Heart left ventricle (tissue), 13 donors: Measurements from ENCODE around the gene EP400.

Source experiments
- CTCF ChIP-seq, 12 donors: fragments of 200-600 bp; sonication (generic) in 4 of 12; IDR thresholded peaks; one replicate each; pipeline versions ENCODE4 v1.5.0 to v1.8.0; 2018 to 2022; ENCODE audit warnings: antibody characterized with exemption in 12 of 12, mild to moderate bottlenecking in 5 of 12
- POLR2A ChIP-seq, 2 donors: fragments of 450-650 bp; IDR thresholded peaks; one replicate each; pipeline ENCODE4 v1.6.1; 2017; ENCODE audit warnings: antibody characterized with exemption in 2 of 2, mild to moderate bottlenecking in 2 of 2, moderate library complexity in 2 of 2
- donor health status: ischemic (EF 13 %, LVEDD 7.1; RV severe dilation, severe dysfunction).
- donor health status: DM: no; HTN: yes; CAD: no.
- donor health status: DM: no; HTN: no; CAD: no.
- donor health status: ischemic (EF 25% LVEDD 6.9; RV normal size, moderate dysfunction).
- donor health status: ischemic (EF 25% LVEDD 5.7; RV mildly dilated, moderate dysfunction).
- donor health status: ischemic (EF 35%, LVEDD 5.7; RV mildly dilated, moderate dysfunction).
- donor health status: nonischemic (EF 11% LVEDD 7.7; RV severe dilation, severe dysfunction).
- donor health status: DM: yes; HTN: yes; CAD: no.
- donor health status: PGD.
- donor health status: ischemic (EF 29% LVEDD 5.4; RV normal size, mild dysfunction).
- donor health status: nonischemic (EF 23%, LVEDD 6.1; RV moderate dilation, normal function).

DNA sequence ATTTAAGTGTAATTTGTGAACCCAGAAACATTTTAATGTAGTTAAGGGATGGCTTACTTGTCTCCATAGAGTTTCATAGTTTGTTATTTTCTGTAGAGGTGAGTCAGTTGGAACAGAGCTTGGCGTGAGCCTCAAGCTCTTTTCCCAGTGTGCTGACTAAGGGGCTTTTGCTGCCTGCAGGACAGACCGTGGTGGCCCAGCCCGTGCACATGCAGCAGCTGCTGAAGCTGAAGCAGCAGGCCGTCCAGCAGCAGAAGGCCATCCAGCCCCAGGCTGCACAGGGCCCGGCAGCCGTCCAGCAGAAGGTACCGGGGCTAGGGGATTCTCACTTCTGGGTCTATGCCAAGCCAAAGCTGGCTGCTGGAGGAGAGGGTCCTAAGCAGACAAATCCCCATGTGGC is 117.4 kb downstream of the EP400 start:
- no peak for TF ChIP-seq CTCF (IDR thresholded peaks at IDR 0.05)
- TF ChIP-seq POLR2A (IDR thresholded peaks at IDR 0.05) = no peak
